Measurements from ENCODE around the gene ADAT1.

DNA sequence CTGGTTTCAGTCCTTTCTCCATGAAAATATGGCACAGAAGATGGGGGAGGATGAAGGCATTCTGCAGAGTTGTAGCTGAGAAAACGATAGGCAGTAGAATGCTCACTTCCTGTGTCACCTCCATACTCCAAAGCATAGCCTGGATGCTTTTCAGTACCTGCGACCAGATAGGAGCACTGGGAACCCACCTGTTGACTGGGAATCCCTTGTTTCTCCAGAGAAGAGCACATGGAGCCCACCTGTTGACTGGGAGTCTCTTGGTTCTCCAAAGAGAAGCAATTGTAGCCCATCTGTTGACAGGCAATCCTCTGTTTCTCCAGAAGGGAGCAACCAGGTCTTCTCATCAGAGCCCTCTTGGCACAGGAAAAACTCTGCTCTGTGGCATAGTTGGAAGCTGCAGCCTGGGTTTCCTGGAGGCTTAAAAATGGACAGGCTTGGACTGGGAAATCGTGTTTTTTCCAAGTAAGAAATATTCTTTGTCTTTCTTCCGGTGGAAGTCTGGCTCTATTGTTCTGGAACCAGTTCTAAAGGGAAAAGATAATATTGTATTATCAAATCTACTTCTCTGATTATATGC lies 37.7 kb upstream of the ADAT1 start:
- no peak for TF ChIP-seq NR3C1 (CRISPR knock-in tag; IDR thresholded peaks at IDR 0.05)
- no peak for TF ChIP-seq POLR2A (IDR thresholded peaks at IDR 0.05; ENCODE audit: insufficient read depth in 1 of 2, low read depth in 2 of 2, low read length in 2 of 2)
- no peak for TF ChIP-seq CBX2 (IDR thresholded peaks at IDR 0.05; ENCODE audit: low read depth, low read length)
- no peak for TF ChIP-seq CBX2 (CRISPR knock-in tag; IDR thresholded peaks at IDR 0.05; ENCODE audit: low read depth)
- TF ChIP-seq, protein P1, sequence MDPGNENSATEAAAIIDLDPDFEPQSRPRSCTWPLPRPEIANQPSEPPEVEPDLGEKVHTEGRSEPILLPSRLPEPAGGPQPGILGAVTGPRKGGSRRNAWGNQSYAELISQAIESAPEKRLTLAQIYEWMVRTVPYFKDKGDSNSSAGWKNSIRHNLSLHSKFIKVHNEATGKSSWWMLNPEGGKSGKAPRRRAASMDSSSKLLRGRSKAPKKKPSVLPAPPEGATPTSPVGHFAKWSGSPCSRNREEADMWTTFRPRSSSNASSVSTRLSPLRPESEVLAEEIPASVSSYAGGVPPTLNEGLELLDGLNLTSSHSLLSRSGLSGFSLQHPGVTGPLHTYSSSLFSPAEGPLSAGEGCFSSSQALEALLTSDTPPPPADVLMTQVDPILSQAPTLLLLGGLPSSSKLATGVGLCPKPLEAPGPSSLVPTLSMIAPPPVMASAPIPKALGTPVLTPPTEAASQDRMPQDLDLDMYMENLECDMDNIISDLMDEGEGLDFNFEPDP (CRISPR knock-in tag; conservative IDR thresholded peaks at IDR 0.05): no peak
